ENCODE results near the gene MAP3K5.

The MAP3K5 gene

DNA sequence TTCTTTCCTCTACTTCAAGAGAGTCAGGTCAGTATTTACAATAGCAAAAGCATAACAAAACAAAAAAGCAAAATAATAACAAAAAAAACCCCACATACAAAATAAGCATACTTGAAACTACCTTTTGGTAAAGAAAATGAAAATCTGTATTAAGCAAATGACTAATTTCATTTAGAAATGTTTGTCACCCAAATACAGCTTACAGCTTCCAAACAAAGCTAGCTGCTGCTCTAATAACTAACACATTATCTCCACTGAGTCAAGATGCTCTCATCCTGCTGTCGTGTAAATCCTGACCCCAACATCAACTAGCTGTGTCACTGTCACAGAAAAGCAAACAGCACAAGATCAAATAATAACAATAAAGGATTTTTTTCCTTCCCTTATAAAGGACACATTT is 263.8 kb downstream of the MAP3K5 start:
- DNase-seq = no peak

DNA sequence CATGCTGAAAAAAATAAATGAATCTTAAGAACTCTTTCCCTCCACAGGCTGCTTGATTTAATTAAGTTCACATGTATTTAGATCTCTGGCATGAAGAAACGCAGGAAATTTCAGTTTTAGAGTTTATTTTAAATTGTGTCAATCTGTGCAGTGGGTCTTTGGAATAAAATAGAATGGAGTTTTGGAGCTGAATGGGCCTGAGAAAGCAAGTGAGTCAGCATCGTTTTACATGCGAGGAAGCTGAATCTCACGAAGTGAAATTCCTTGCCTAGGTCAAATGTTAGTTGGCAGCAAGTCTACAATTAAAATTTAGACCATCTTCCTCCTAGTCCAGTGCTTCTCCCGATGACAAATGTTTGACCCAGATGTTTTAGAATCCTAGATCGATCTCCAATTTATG is 264.4 kb downstream of the MAP3K5 start:
- no peak for DNase-seq

GRCh38 chr6:136526937-136527336 is 265.3 kb downstream of the MAP3K5 start:
- DNase-seq = no peak

GRCh38 chr6:136526196-136526930 is 265.9 kb downstream of the MAP3K5 start:
- no peak for DNase-seq

GRCh38 chr6:136525586-136526195 is 266.6 kb downstream of the MAP3K5 start:
- DNase-seq = no peak

- no peak for DNase-seq
These were observed 267.3 kb downstream of the MAP3K5 start for GRCh38 chr6:136524936-136525413.

GRCh38 chr6:136524339-136524935 is 267.8 kb downstream of the MAP3K5 start:
- no peak for DNase-seq

DNA sequence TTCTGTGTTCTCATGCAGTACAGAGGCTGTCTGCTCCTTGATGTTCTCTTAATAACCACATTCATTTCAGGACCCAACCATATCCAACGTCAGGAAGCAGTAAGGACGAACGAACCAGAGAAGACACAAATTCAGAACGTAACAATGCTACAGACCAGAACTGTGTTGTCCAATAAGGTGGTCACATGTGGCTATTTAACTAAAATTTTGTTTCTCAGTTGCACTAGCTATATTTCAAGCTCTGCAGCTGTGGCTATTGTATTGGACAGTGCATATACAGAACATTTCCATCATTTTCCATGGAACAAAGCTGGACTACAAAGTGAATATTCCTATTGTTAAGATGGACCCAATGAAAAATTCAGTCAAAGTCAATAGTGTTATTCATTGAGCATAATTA is 269.1 kb downstream of the MAP3K5 start:
- DNase-seq = no peak

DNA sequence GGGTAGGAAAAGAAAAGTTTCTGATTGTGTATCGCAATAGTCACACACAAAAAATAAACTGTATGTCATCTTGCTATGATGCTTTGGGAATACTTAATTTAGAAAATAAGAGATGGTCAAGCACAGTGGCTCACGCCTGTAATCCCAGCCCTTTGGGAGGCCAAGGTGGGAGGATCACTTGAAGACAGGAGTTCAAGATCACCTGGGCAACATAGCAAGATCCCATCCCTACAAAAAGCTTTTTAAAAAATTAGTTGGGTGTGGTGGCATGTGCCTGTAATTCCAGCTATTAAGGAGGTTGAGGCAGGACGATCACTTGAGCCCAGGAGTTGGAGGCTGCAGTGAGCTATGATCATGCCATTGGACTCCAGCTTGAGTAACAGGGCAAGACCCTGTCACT is 269.6 kb downstream of the MAP3K5 start:
- DNase-seq = no peak

GRCh38 chr6:136521911-136522310 is 270.4 kb downstream of the MAP3K5 start:
- no peak for DNase-seq

GRCh38 chr6:136521427-136521826 is 270.9 kb downstream of the MAP3K5 start:
- no peak for DNase-seq

GRCh38 chr6:136520517-136520916 is 271.8 kb downstream of the MAP3K5 start:
- no peak for DNase-seq

GRCh38 chr6:136517582-136517981 is 274.7 kb downstream of the MAP3K5 start:
- no peak for DNase-seq

GRCh38 chr6:136517002-136517401 is 275.3 kb downstream of the MAP3K5 start:
- DNase-seq = no peak

- no peak for DNase-seq
These were observed 277.7 kb downstream of the MAP3K5 start for GRCh38 chr6:136514591-136514990.

DNA sequence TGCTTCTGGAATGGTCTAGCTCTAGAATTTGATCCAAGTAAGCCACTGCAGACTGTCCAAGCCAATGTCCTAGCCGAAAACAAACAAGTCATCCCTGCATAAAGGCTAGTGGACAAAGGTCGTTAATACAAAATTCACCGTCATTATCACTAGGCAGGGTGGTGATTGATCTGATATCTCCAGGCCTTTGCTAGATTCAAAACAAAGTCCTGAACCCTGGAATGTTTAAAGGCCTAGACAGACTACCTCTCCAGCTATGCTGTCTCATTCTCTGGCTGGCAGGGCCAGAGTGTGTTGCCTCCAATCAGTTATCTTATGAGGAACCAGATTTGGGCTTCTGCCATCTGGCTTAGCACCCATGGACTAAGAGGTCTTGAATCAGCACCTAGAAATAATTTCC is 280.4 kb downstream of the MAP3K5 start:
- no peak for DNase-seq

- no peak for DNase-seq
These were observed 280.9 kb downstream of the MAP3K5 start for GRCh38 chr6:136511397-136511796.

DNA sequence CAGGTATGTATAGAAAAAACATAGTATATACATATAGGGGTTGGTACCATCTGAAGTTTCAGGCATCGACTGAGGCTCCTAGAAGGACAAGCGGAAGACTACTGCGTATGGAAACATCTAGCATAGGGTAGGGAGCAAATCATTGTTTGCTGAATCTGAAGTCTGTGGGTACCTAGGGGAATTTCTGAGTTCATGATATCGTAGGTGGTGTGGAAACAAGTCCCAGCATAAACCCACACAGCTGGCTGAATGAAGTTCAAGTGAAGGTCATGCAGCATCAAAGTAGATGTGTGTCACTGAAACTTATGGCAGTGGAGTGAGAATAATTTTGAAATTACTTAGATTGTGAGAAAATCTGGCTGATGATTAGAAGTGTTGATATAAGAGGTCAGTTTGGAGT is 281.5 kb downstream of the MAP3K5 start:
- DNase-seq = no peak

GRCh38 chr6:136510299-136510698 is 282.0 kb downstream of the MAP3K5 start:
- no peak for DNase-seq

- DNase-seq = no peak
These were observed 283.4 kb downstream of the MAP3K5 start for GRCh38 chr6:136508725-136509392.

Data from effector CD8-positive, alpha-beta T cell (primary cell).